ENCODE data around the gene UMPS.
"Not testable (repeated sequence)": the region's sequence is repeated elsewhere in the genome, so short reads cannot be mapped to it uniquely, and the experiment has no call there.

The UMPS gene

GRCh38 chr3:124786511-124787241 lies 56.4 kb downstream of the UMPS start:
- TF ChIP-seq ZNF274 (IDR thresholded peaks at IDR 0.05; ENCODE audit: low read depth, low read length): no peak
- no peak overlapping the region for H3K4me3 ChIP-seq (ENCODE audit: low read length)

- no peak for TF ChIP-seq ZNF274 (IDR thresholded peaks at IDR 0.05; ENCODE audit: low read depth, low read length)
- no peak overlapping the region for H3K4me3 ChIP-seq (ENCODE audit: low read length)
Measured at GRCh38 chr3:124787476-124788195, 57.4 kb downstream of the UMPS start.

- no peak for TF ChIP-seq ZNF274 (IDR thresholded peaks at IDR 0.05; ENCODE audit: low read depth, low read length)
- no peak overlapping the region for H3K4me3 ChIP-seq (ENCODE audit: low read length)
Measured at GRCh38 chr3:124788254-124788745, 58.0 kb downstream of the UMPS start.

- not testable (repeated sequence) for H3K4me3 ChIP-seq (ENCODE audit: low read length)
Measured at GRCh38 chr3:124789103-124789502, 58.9 kb downstream of the UMPS start.

GRCh38 chr3:124791142-124791541 lies 60.9 kb downstream of the UMPS start:
- H3K4me3 ChIP-seq (ENCODE audit: low read length): no peak overlapping the region
- no peak for TF ChIP-seq ZNF274 (IDR thresholded peaks at IDR 0.05; ENCODE audit: low read depth, low read length)

DNA sequence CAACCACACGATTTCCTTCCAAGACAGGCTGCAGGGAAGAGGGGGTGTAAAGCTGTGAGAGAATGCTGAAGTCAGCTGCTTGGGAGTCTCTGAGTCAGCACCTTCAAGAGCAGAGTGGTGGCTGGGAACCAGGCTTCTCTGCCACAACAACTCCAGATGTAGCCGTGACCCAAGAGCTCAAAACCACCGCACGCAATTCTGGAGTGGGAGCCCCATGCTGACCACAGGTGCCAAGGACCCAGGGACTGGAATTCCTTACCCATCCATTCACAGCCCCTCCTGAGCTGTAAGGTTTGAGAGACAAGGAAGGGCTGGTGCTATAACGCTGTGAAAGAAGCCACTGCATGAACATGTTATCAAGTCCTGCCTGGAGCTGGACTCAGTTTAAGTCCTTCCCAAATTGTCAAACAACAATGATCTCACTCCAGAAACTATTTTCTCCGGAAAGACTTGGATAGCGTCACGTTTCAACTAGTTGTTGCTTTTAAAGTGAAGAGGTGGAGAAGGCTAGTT lies 61.4 kb downstream of the UMPS start:
- no peak for TF ChIP-seq ZNF274 (IDR thresholded peaks at IDR 0.05; ENCODE audit: low read depth, low read length)
- H3K4me3 ChIP-seq (ENCODE audit: low read length): no peak overlapping the region

- TF ChIP-seq ZNF274 (IDR thresholded peaks at IDR 0.05; ENCODE audit: low read depth, low read length): no peak
- no peak overlapping the region for H3K4me3 ChIP-seq (ENCODE audit: low read length)
Measured at GRCh38 chr3:124792341-124793040, 62.2 kb downstream of the UMPS start.

- TF ChIP-seq ZNF274 (IDR thresholded peaks at IDR 0.05; ENCODE audit: low read depth, low read length): no peak
- H3K4me3 ChIP-seq (ENCODE audit: low read length): no peak overlapping the region
Measured at GRCh38 chr3:124793054-124793739, 62.9 kb downstream of the UMPS start.

DNA sequence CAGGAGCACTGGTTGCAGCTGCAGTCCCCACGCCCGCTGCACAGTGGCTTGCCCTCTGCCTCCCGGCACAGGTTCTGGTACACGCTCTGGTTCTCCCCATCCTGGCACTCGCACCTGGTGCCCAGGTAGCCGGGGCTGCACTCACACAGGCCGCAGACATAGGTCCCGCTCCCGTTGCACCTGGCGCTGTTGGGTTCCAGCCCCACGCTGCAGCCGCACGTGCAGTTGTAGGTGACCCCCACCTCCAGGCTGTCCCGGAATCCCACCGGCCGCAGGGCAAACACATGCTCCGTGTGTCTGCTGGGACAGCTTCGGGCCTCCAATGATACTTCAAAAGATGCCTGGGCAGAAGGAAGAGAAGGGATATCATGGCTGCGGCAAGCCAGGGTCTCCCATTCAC lies 66.2 kb downstream of the UMPS start:
- TF ChIP-seq ZNF274 (IDR thresholded peaks at IDR 0.05; ENCODE audit: low read depth, low read length): no peak
- no peak overlapping the region for H3K4me3 ChIP-seq (ENCODE audit: low read length)

DNA sequence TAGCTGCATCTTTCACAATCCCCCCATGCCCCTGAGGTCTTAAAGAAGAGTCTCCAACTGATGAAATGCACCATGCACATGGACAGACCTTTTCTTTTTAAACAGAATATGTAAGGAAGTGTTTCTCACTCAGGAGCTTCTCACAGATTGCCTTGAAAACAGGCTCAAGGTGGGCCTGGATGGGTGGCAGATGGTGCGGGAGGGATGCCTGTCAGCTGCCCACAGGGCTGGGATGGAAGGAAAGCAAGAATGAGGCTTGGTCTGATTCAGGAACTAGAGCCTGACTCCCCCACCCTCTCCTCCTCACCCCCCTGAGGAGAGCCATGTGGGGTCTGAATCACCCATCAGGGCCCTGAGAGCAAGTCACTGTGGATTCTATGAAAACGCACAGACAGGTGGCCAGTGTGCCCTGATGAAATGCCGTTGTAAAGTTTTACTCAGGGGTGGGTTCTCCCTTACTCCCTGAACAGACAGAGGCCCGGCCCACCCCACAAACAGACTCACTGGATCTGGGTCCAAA lies 67.2 kb downstream of the UMPS start:
- H3K4me3 ChIP-seq (ENCODE audit: low read length): no peak overlapping the region
- no peak for TF ChIP-seq ZNF274 (IDR thresholded peaks at IDR 0.05; ENCODE audit: low read depth, low read length)

Measured in GM08714 (cell line).